ENCODE data around the gene VASH1. TPM values are rescaled to one million over a fixed set of nuclear protein-coding genes. Genes with fewer than 3 reads are reported as not detected.

Gene VASH1
- total RNA-seq, 4 donors from 2014 or later = 4.3 to 12.8 (median 9.9) TPM

DNA sequence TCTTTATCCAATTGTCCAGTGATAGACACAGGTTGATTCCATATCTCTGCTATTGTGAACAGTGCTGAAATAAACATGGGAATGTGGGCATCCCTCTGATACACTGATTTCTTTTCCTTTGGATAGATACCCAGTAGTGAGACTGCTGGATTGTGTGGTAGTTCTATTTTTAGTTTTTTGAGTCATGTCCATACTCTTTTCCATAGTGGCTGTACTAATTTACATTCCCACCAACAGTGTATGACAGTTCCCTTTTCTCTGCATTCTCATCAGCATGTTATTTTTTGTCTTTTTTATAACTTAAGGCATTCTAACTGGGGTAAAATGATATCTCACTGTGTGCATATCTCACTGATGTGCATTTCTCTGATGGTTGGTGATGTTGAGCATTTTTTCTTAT, 24.8 kb upstream of the VASH1 start:
- Histone ChIP-seq H3K4me1 (no peaks in the 10 kb centered on the region), H3K36me3 (no peaks in the 10 kb centered on the region), H3K9me3 (peaks cover 0 to 11% (median 0%) of the 10 kb centered on the region in 3 donors), H3K4me3 (no peak overlapping the region), H3K27ac (no peak overlapping the region), H3K27me3 (no peaks in the 10 kb centered on the region)
- no peak for ATAC-seq
- TF ChIP-seq POLR2A (IDR thresholded peaks at IDR 0.05) = no peak
- TF ChIP-seq, protein P1, sequence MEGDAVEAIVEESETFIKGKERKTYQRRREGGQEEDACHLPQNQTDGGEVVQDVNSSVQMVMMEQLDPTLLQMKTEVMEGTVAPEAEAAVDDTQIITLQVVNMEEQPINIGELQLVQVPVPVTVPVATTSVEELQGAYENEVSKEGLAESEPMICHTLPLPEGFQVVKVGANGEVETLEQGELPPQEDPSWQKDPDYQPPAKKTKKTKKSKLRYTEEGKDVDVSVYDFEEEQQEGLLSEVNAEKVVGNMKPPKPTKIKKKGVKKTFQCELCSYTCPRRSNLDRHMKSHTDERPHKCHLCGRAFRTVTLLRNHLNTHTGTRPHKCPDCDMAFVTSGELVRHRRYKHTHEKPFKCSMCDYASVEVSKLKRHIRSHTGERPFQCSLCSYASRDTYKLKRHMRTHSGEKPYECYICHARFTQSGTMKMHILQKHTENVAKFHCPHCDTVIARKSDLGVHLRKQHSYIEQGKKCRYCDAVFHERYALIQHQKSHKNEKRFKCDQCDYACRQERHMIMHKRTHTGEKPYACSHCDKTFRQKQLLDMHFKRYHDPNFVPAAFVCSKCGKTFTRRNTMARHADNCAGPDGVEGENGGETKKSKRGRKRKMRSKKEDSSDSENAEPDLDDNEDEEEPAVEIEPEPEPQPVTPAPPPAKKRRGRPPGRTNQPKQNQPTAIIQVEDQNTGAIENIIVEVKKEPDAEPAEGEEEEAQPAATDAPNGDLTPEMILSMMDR (IDR thresholded peaks at IDR 0.05) = no peak
- TF ChIP-seq EP300 (IDR thresholded peaks at IDR 0.05) = no peak
- no peak for TF ChIP-seq POLR2AphosphoS5 (IDR thresholded peaks at IDR 0.05)

- Histone ChIP-seq H3K36me3 (peaks cover 0 to 6% of the 10 kb centered on the region in 2 donors), H3K27ac (no peak overlapping the region), H3K9me3 (peaks cover 0 to 22% (median 0%) of the 10 kb centered on the region in 3 donors), H3K27me3 (no peaks in the 10 kb centered on the region), H3K4me1 (no peaks in the 10 kb centered on the region), H3K4me3 (no peak overlapping the region)
- ATAC-seq = no peak
- WGBS, 2 donors (ENCODE audit: low coverage in 1 of 2) = 86 to 90% methylated on average over 1 of the region's 1 CpG
- no peak for TF ChIP-seq EP300 (IDR thresholded peaks at IDR 0.05)
- TF ChIP-seq, protein P1 (IDR thresholded peaks at IDR 0.05) = no peak
- no peak for TF ChIP-seq POLR2A (IDR thresholded peaks at IDR 0.05)
- TF ChIP-seq POLR2AphosphoS5 (IDR thresholded peaks at IDR 0.05) = no peak
Measured at GRCh38 chr14:76741074-76741473, 20.2 kb upstream of the VASH1 start.

DNA sequence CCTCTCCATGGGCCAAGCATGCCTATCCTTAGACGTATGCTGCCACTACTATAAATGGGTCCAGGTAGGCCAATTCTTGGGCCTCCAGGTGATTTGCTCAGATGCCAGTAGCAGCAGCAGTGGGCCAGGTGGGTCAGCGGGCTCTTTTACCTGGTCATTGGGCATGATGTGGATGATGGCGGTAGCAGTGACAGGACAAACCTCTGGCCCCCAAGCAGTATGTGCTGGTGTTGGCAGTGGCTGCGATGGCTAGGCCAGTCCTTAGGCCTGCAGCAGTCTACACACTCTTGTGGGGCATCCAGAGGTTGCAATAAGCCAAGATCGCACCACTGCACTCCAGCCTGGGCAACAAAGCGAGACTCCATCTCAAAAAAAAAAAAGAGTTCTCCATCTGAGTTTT, 19.1 kb upstream of the VASH1 start:
- Histone ChIP-seq H3K27ac (no peak overlapping the region), H3K27me3 (no peaks in the 10 kb centered on the region), H3K36me3 (peaks cover 0 to 6% of the 10 kb centered on the region in 2 donors), H3K9me3 (peaks cover 0 to 18% (median 0%) of the 10 kb centered on the region in 3 donors), H3K4me3 (no peak overlapping the region), H3K4me1 (no peaks in the 10 kb centered on the region)
- TF ChIP-seq POLR2AphosphoS5 (IDR thresholded peaks at IDR 0.05) = no peak
- TF ChIP-seq EP300 (IDR thresholded peaks at IDR 0.05) = no peak
- TF ChIP-seq, protein P1 (IDR thresholded peaks at IDR 0.05) = no peak
- TF ChIP-seq POLR2A (IDR thresholded peaks at IDR 0.05) = no peak
- ATAC-seq = no peak
- 83% methylated on average over 2 of the region's 6 CpGs; no CpG with 5 or more reads in 1 of the 2 donors for WGBS, 2 donors (ENCODE audit: low coverage in 1 of 2)

DNA sequence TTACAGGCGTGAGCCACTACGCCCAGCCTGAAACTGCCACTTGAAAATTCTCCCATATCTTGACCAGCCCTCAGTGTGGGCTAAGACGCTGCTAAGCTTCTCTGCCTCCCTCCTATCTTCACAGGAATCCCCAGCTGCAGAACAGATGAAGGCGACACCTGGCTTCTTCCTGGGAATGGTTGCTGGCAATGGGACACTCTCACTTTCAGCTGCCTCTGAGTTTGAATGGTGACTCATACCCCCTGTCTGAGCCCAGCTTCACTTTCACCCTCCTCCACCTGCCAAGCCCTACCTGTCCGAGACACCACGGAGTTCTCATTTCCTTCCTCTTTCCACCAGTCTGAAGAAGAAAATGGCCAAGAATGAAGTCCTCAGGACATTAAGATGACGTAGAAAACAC, 18.3 kb upstream of the VASH1 start:
- Histone ChIP-seq H3K27me3 (no peaks in the 10 kb centered on the region), H3K9me3 (peaks cover 0 to 18% (median 0%) of the 10 kb centered on the region in 3 donors), H3K4me3 (no peak overlapping the region), H3K4me1 (no peaks in the 10 kb centered on the region), H3K27ac (no peak overlapping the region), H3K36me3 (peaks cover 0 to 6% of the 10 kb centered on the region in 2 donors)
- no peak for ATAC-seq
- no peak for TF ChIP-seq POLR2AphosphoS5 (IDR thresholded peaks at IDR 0.05)
- 86 to 97% methylated on average over 5 of the region's 7 CpGs for WGBS, 2 donors (ENCODE audit: low coverage in 1 of 2)

- Histone ChIP-seq H3K4me3 (no peak overlapping the region), H3K9me3 (no peaks in the 10 kb centered on the region), H3K27ac (no peak overlapping the region), H3K4me1 (no peaks in the 10 kb centered on the region), H3K27me3 (no peaks in the 10 kb centered on the region), H3K36me3 (no peaks in the 10 kb centered on the region)
- ATAC-seq = no peak
- WGBS, 2 donors (ENCODE audit: low coverage in 1 of 2) = 36% methylated on average over 3 of the region's 6 CpGs; no CpG with 5 or more reads in 1 of the 2 donors
- TF ChIP-seq POLR2AphosphoS5 (IDR thresholded peaks at IDR 0.05) (no peak), POLR2A (IDR thresholded peaks at IDR 0.05) (no peak), EP300 (IDR thresholded peaks at IDR 0.05) (no peak)
- TF ChIP-seq, protein P1 (IDR thresholded peaks at IDR 0.05) = no peak
Measured at GRCh38 chr14:76752744-76753143, 8.5 kb upstream of the VASH1 start.

Measured in gastroesophageal sphincter (tissue), 4 donors.